Smooth muscle cell (in vitro differentiated cells): ENCODE results near the gene RET. TPM values are rescaled to one million over a fixed set of nuclear protein-coding genes. Genes with fewer than 3 reads are reported as not detected.

Experiments used
- DNase-seq: peaks from one replicate; lab custom pipeline; 2025; ENCODE audit not compliant: unreplicated experiment; lab: John Stamatoyannopoulos, UW
- H2AFZ ChIP-seq: fragments of 200-600 bp; sonication (generic); 2 replicates; pipeline ENCODE4 v1.6.0; 2016; ENCODE audit warnings: antibody characterized with exemption, low read depth, mild to moderate bottlenecking
- H3F3A ChIP-seq: fragments of 200-600 bp; sonication (generic); 2 replicates; pipeline ENCODE4 v1.6.0; 2017; ENCODE audit warnings: antibody characterized with exemption, low read depth
- H3K27ac ChIP-seq: fragments of 200-600 bp; sonication (generic); 2 replicates; pipeline ENCODE4 v1.5.1; 2016; ENCODE audit warnings: low read depth, mild to moderate bottlenecking
- H3K27me3 ChIP-seq: fragments of 200-600 bp; sonication (generic); 2 replicates; pipeline ENCODE4 v1.6.1; 2016; ENCODE audit warnings: low read depth, mild to moderate bottlenecking
- H3K36me3 ChIP-seq: fragments of 200-600 bp; sonication (generic); 2 replicates; pipeline ENCODE4 v1.5.1; 2016; ENCODE audit warnings: low read depth
- H3K4me1 ChIP-seq: fragments of 200-600 bp; sonication (generic); 2 replicates; pipeline ENCODE4 v1.5.1; 2016; ENCODE audit warnings: low read depth
- H3K4me2 ChIP-seq: fragments of 200-600 bp; sonication (generic); 2 replicates; pipeline ENCODE4 v1.6.0; 2016; ENCODE audit warnings: mild to moderate bottlenecking
- H3K4me3 ChIP-seq: fragments of 200-600 bp; sonication (generic); 2 replicates; pipeline ENCODE4 v1.5.1; 2016; ENCODE audit warnings: mild to moderate bottlenecking
- H3K79me2 ChIP-seq: fragments of 200-600 bp; sonication (generic); 2 replicates; pipeline ENCODE4 v1.6.0; 2016; ENCODE audit warnings: low read depth, mild to moderate bottlenecking
- H3K9ac ChIP-seq: fragments of 200-600 bp; sonication (generic); 2 replicates; pipeline ENCODE4 v1.6.0; 2016; ENCODE audit warnings: low read depth
- H3K9me3 ChIP-seq: fragments of 200-600 bp; sonication (generic); replicated peaks from 2 replicates; pipeline ENCODE4 v1.5.1; 2016; ENCODE audit warnings: low read depth
- H4K20me1 ChIP-seq: fragments of 200-600 bp; sonication (generic); 2 replicates; pipeline ENCODE4 v1.6.0; 2016; ENCODE audit warnings: low read depth
- WGBS: methylation state at CpG from one replicate; pipeline ENCODE4 v1.1.7; 2016; ENCODE audit warnings: low lambda C conversion rate; 5-methylcytosine and 5-hydroxymethylcytosine counted together
- polyA plus RNA-seq: library from polyadenylated mRNA; unstranded; fragments of >200 nt; fragmentation: Nextera tagmentation; extraction: Ambion mirVana; gene quantifications from 2 replicates; pipeline ENCODE4 v1.2.1, GENCODE V29; 2016
- total RNA-seq: library from RNA; depleted of rRNA; stranded (reverse); fragments of >200 nt; gene quantifications from 2 replicates; pipeline ENCODE4 v1.2.3, GENCODE V29; 2014
- TF ChIP-seq, protein P1 (sequence below): fragments of 200-600 bp; sonication (generic); IDR thresholded peaks from 2 replicates; pipeline ENCODE4 v1.5.1; 2017; ENCODE audit warnings: borderline replicate concordance, mild to moderate bottlenecking, antibody characterized with exemption; ENCODE audit not compliant: insufficient read depth, poor library complexity, severe bottlenecking

Gene RET
- total and polyA plus RNA-seq, 2 experiments from 2014 or later, result 0.70 to 0.94 TPM

DNA sequence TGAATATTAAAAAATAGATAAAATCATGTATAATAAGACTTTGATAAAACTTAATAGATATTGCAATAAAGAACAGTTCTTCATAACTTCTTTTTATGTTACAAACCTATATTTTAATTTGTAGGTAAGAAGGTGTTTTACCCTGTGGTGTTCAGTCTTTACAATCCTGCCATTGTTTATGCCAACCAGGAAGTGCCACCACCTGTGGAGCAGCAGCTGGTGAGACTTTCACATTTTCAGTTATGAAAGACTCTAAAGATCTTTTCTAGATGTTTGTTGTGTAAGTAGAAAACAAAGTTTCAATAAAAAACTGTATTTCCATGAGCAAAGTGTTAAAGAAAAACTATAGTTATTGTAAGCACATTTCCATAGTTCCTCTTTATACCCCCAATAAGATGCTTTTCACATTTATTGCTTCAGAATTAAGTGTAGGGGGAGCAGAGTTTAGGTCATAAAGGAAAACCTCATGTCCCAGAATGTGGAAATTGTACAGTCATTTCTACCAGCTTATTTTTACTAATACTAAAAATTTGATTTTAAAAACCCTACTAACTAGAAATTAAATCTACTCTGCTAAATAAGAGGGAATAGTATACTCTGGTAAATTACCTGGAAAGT is 90.1 kb downstream of the RET start:
- TF ChIP-seq, protein P1, sequence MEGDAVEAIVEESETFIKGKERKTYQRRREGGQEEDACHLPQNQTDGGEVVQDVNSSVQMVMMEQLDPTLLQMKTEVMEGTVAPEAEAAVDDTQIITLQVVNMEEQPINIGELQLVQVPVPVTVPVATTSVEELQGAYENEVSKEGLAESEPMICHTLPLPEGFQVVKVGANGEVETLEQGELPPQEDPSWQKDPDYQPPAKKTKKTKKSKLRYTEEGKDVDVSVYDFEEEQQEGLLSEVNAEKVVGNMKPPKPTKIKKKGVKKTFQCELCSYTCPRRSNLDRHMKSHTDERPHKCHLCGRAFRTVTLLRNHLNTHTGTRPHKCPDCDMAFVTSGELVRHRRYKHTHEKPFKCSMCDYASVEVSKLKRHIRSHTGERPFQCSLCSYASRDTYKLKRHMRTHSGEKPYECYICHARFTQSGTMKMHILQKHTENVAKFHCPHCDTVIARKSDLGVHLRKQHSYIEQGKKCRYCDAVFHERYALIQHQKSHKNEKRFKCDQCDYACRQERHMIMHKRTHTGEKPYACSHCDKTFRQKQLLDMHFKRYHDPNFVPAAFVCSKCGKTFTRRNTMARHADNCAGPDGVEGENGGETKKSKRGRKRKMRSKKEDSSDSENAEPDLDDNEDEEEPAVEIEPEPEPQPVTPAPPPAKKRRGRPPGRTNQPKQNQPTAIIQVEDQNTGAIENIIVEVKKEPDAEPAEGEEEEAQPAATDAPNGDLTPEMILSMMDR, result no peak
- H3F3A ChIP-seq, result no peaks in the 10 kb centered on the region

DNA sequence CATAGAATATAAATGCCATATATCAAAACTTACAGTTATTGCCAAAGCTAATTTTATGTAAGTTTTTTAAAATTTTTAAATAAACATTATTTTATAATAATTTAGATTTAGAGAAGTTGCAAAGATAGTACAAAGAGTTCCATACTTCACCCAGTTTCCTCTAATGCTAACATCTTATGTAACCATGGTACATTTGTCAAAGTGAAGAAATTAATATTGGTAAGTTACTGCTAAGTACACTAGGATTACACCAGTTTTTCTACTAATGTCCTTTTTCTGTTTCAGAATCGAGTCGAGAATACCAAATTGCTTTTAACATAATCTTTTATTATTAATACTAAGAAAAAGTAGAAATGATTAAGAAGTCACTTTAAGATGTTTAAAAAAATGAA is 90.6 kb downstream of the RET start:
- H3F3A ChIP-seq, result no peaks in the 10 kb centered on the region
- no peak overlapping the region for H3K4me2 ChIP-seq
- WGBS, result 98% methylated on average over 2 of the region's 2 CpGs
- H2AFZ ChIP-seq, result no peak overlapping the region
- H4K20me1 ChIP-seq, result peaks cover 93% of the 10 kb centered on the region
- H3K27ac ChIP-seq, result no peak overlapping the region
- DNase-seq, result no peak
- H3K27me3 ChIP-seq, result no peaks in the 10 kb centered on the region
- H3K9ac ChIP-seq, result no peak overlapping the region
- TF ChIP-seq, protein P1, result no peak
- peaks cover 20% of the 10 kb centered on the region for H3K79me2 ChIP-seq
- peaks cover 7% of the 10 kb centered on the region for H3K4me1 ChIP-seq
- peaks cover 8% of the 10 kb centered on the region for H3K36me3 ChIP-seq
- no peaks in the 10 kb centered on the region for H3K9me3 ChIP-seq
- no peak overlapping the region for H3K4me3 ChIP-seq

More for the DNA sequence above, 90.1 kb downstream of the RET start:
- H3K36me3 ChIP-seq, result peaks cover 8% of the 10 kb centered on the region
- no peak overlapping the region for H3K9ac ChIP-seq
- no peak overlapping the region for H2AFZ ChIP-seq
- H3K9me3 ChIP-seq, result no peaks in the 10 kb centered on the region
- no peak for DNase-seq
- H3K4me2 ChIP-seq, result no peak overlapping the region
- no peaks in the 10 kb centered on the region for H3K27me3 ChIP-seq
- no peak overlapping the region for H3K4me3 ChIP-seq
- peaks cover 20% of the 10 kb centered on the region for H3K79me2 ChIP-seq
- peaks cover 7% of the 10 kb centered on the region for H3K4me1 ChIP-seq
- H3K27ac ChIP-seq, result no peak overlapping the region
- peaks cover 93% of the 10 kb centered on the region for H4K20me1 ChIP-seq

DNA sequence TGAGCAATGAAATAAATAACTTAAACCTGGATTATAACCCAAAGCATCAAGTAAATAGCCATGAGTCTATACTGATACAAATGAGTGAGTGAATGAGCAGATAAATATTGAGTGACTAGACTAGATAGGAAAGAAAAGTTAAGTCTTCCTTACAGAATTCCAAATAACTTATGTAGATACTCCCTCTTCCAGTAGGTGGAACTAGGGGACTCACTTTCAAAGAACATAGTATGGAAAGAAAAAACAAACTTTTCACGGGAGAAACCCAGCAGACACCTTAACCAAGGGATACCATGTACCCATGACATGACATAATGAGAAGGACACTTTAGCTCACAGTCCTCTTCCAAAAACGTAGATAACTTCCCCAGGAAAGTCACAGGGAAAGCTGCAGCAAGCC is 93.6 kb downstream of the RET start:
- no peak overlapping the region for H2AFZ ChIP-seq
- H3K27ac ChIP-seq, result peak overlapping the region; percentile 80
- H3K79me2 ChIP-seq, result peaks cover 6% of the 10 kb centered on the region
- DNase-seq, result no peak
- peaks cover 11% of the 10 kb centered on the region for H3K36me3 ChIP-seq
- no peak overlapping the region for H3K4me2 ChIP-seq
- H3K9me3 ChIP-seq, result no peaks in the 10 kb centered on the region
- H3K27me3 ChIP-seq, result no peaks in the 10 kb centered on the region
- peaks cover 7% of the 10 kb centered on the region for H3K4me1 ChIP-seq
- TF ChIP-seq, protein P1, result no peak
- 67% methylated on average over 2 of the region's 2 CpGs for WGBS
- H4K20me1 ChIP-seq, result peaks cover 95% of the 10 kb centered on the region
- no peak overlapping the region for H3K9ac ChIP-seq
- H3K4me3 ChIP-seq, result no peak overlapping the region
- no peaks in the 10 kb centered on the region for H3F3A ChIP-seq

- Histone ChIP-seq H3K79me2 (no peaks in the 10 kb centered on the region), H3K27ac (peak overlapping the region; percentile 80), H3K4me2 (no peak overlapping the region), H4K20me1 (peaks cover 90% of the 10 kb centered on the region), H3K4me3 (no peak overlapping the region), H2AFZ (no peak overlapping the region), H3K9me3 (no peaks in the 10 kb centered on the region), H3K9ac (no peak overlapping the region), H3K36me3 (peaks cover 24% of the 10 kb centered on the region), H3K27me3 (no peaks in the 10 kb centered on the region), H3F3A (no peaks in the 10 kb centered on the region), H3K4me1 (peaks cover 7% of the 10 kb centered on the region)
- TF ChIP-seq, protein P1, result no peak
- no peak for DNase-seq
- WGBS, result 72% methylated on average over 5 of the region's 5 CpGs
Observed at GRCh38 chr10:43172645-43173044, 95.8 kb downstream of the RET start.
